Ovary (tissue), 3 donors: ENCODE measurements around the gene CADM2.
"Not testable (repeated sequence)": the region's sequence is repeated elsewhere in the genome, so short reads cannot be mapped to it uniquely, and the experiment has no call there.

ENCODE experiments used
- CTCF ChIP-seq, 3 donors: fragments of 450-650 bp in 2 of 3; fragments of 200-600 bp in 1 of 3; IDR thresholded peaks; one replicate each; pipeline versions ENCODE4 v1.5.1 to v1.8.0; 2016 to 2022; ENCODE audit warnings: antibody characterized with exemption in 3 of 3, mild to moderate bottlenecking in 1 of 3
- POLR2A ChIP-seq: fragments of 450-650 bp; IDR thresholded peaks from one replicate; pipeline ENCODE4 v1.6.1; 2017; ENCODE audit warnings: antibody characterized with exemption, mild to moderate bottlenecking, moderate library complexity
- donor health status: DM: no; HTN: no; CAD: no.

GRCh38 chr3:85133691-85134420, 175.1 kb downstream of the CADM2 start:
- TF ChIP-seq CTCF (IDR thresholded peaks at IDR 0.05); POLR2A: not testable (repeated sequence)
